Large intestine (tissue), 3 donors: Measurements from ENCODE around the gene HSPA12A. TPM values are rescaled to one million over a fixed set of nuclear protein-coding genes. Genes with fewer than 3 reads are reported as not detected.

Experiments
- DNase-seq, 2 donors: peaks; one replicate each; pipeline versions ENCODE4 v3.0.0 to v3.0.0-alpha.2; 2013
- H3K27ac ChIP-seq: one replicate; pipeline ENCODE4 v1.5.1; 2013; ENCODE audit warnings: low read length
- H3K27me3 ChIP-seq: 2 replicates; pipeline ENCODE4 v1.6.1; 2013; ENCODE audit warnings: low read length; ENCODE audit not compliant: control insufficient read depth, insufficient read depth
- H3K36me3 ChIP-seq: 2 replicates; pipeline ENCODE4 v1.6.1; 2013; ENCODE audit warnings: low read length; ENCODE audit not compliant: control insufficient read depth, insufficient read depth
- H3K4me1 ChIP-seq: one replicate; pipeline ENCODE4 v1.6.1; 2013; ENCODE audit warnings: low read length; ENCODE audit not compliant: control insufficient read depth, insufficient read depth
- H3K4me3 ChIP-seq: one replicate; pipeline ENCODE4 v1.5.1; 2013; ENCODE audit warnings: low read length
- H3K9me3 ChIP-seq: one replicate; pipeline ENCODE4 v1.6.1; 2013; ENCODE audit warnings: mild to moderate bottlenecking, low read depth, low read length, moderate library complexity; ENCODE audit not compliant: control insufficient read depth
- WGBS: methylation state at CpG from one replicate; pipeline ENCODE4 v1.1.5; 2013; ENCODE audit warnings: low lambda C conversion rate; ENCODE audit not compliant: insufficient coverage; 5-methylcytosine and 5-hydroxymethylcytosine counted together
- polyA plus RNA-seq: library from polyadenylated mRNA; unstranded; fragments of 120-200 nt; gene quantifications from one replicate; pipeline ENCODE4 v1.2.1, GENCODE V29; 2013

Gene HSPA12A
- polyA plus RNA-seq, 1 donor, result 9.2 TPM

- no peak for DNase-seq
- Histone ChIP-seq H3K27me3 (no peaks in the 10 kb centered on the region), H3K4me1 (no peaks in the 10 kb centered on the region), H3K27ac (no peak overlapping the region), H3K4me3 (no peak overlapping the region), H3K9me3 (no peaks in the 10 kb centered on the region), H3K36me3 (peaks cover 2% of the 10 kb centered on the region)
- WGBS, result no CpG with 5 or more reads among the region's 11 CpGs
Measured at GRCh38 chr10:116683821-116684220, 58.5 kb downstream of the HSPA12A start.

GRCh38 chr10:116683166-116683565 lies 59.2 kb downstream of the HSPA12A start:
- no peaks in the 10 kb centered on the region for H3K4me1 ChIP-seq
- peaks cover 2% of the 10 kb centered on the region for H3K36me3 ChIP-seq
- H3K9me3 ChIP-seq, result no peaks in the 10 kb centered on the region
- no peak for DNase-seq
- H3K27me3 ChIP-seq, result no peaks in the 10 kb centered on the region
- WGBS, result no CpG with 5 or more reads among the region's 9 CpGs
- H3K4me3 ChIP-seq, result no peak overlapping the region
- H3K27ac ChIP-seq, result no peak overlapping the region

- no peak for DNase-seq
- Histone ChIP-seq H3K27me3 (no peaks in the 10 kb centered on the region), H3K4me1 (no peaks in the 10 kb centered on the region), H3K9me3 (no peaks in the 10 kb centered on the region), H3K4me3 (no peak overlapping the region), H3K36me3 (peaks cover 2% of the 10 kb centered on the region), H3K27ac (no peak overlapping the region)
- WGBS, result no CpG with 5 or more reads among the region's 15 CpGs
Measured at GRCh38 chr10:116679351-116679750, 63.0 kb downstream of the HSPA12A start.

- H3K27ac ChIP-seq, result no peak overlapping the region
- no peak for DNase-seq
- no peak overlapping the region for H3K4me3 ChIP-seq
- H3K36me3 ChIP-seq, result peaks cover 2% of the 10 kb centered on the region
- no CpG with 5 or more reads among the region's 8 CpGs for WGBS
- no peaks in the 10 kb centered on the region for H3K27me3 ChIP-seq
- no peaks in the 10 kb centered on the region for H3K9me3 ChIP-seq
- H3K4me1 ChIP-seq, result no peaks in the 10 kb centered on the region
Measured at GRCh38 chr10:116676633-116677032, 65.7 kb downstream of the HSPA12A start.

GRCh38 chr10:116676118-116676517 lies 66.2 kb downstream of the HSPA12A start:
- Histone ChIP-seq H3K4me1 (no peaks in the 10 kb centered on the region), H3K27ac (no peak overlapping the region), H3K27me3 (no peaks in the 10 kb centered on the region), H3K9me3 (no peaks in the 10 kb centered on the region), H3K4me3 (no peak overlapping the region), H3K36me3 (peaks cover 2% of the 10 kb centered on the region)
- WGBS, result no CpG with 5 or more reads among the region's 11 CpGs
- DNase-seq, result no peak

- Histone ChIP-seq H3K4me3 (no peak overlapping the region), H3K27me3 (no peaks in the 10 kb centered on the region), H3K36me3 (peaks cover 2% of the 10 kb centered on the region), H3K4me1 (peaks cover 5% of the 10 kb centered on the region), H3K9me3 (no peaks in the 10 kb centered on the region), H3K27ac (no peak overlapping the region)
- WGBS, result no CpG with 5 or more reads among the region's 32 CpGs
- no peak for DNase-seq
Measured at GRCh38 chr10:116674901-116675423, 67.4 kb downstream of the HSPA12A start.

- H3K4me1 ChIP-seq, result peaks cover 5% of the 10 kb centered on the region
- H3K4me3 ChIP-seq, result no peak overlapping the region
- no CpG with 5 or more reads among the region's 2 CpGs for WGBS
- H3K27me3 ChIP-seq, result no peaks in the 10 kb centered on the region
- DNase-seq, result no peak
- no peak overlapping the region for H3K27ac ChIP-seq
- no peaks in the 10 kb centered on the region for H3K36me3 ChIP-seq
- no peaks in the 10 kb centered on the region for H3K9me3 ChIP-seq
Measured at GRCh38 chr10:116673866-116674265, 68.5 kb downstream of the HSPA12A start.

- Histone ChIP-seq H3K9me3 (no peaks in the 10 kb centered on the region), H3K27ac (no peak overlapping the region), H3K4me3 (no peak overlapping the region), H3K36me3 (no peaks in the 10 kb centered on the region), H3K4me1 (peaks cover 5% of the 10 kb centered on the region), H3K27me3 (no peaks in the 10 kb centered on the region)
- no peak for DNase-seq
- 100% methylated on average over 2 of the region's 5 CpGs for WGBS
Measured at GRCh38 chr10:116672891-116673290, 69.5 kb downstream of the HSPA12A start.

- Histone ChIP-seq H3K27me3 (no peaks in the 10 kb centered on the region), H3K36me3 (no peaks in the 10 kb centered on the region), H3K4me1 (peaks cover 5% of the 10 kb centered on the region), H3K4me3 (no peak overlapping the region), H3K27ac (no peak overlapping the region), H3K9me3 (no peaks in the 10 kb centered on the region)
- 50% methylated on average over 2 of the region's 5 CpGs for WGBS
- DNase-seq, result no peak
Measured at GRCh38 chr10:116671274-116671926, 71.0 kb downstream of the HSPA12A start.

GRCh38 chr10:116670706-116671105 lies 71.7 kb downstream of the HSPA12A start:
- H3K4me3 ChIP-seq, result peak overlapping the region; percentile 58

More at GRCh38 chr10:116670706-116671105, 71.7 kb downstream of the HSPA12A start:
- no peak overlapping the region for H3K27ac ChIP-seq
- no peaks in the 10 kb centered on the region for H3K27me3 ChIP-seq
- peaks cover 5% of the 10 kb centered on the region for H3K4me1 ChIP-seq
- H3K36me3 ChIP-seq, result no peaks in the 10 kb centered on the region
- DNase-seq, result no peak
- WGBS, result no CpG with 5 or more reads among the region's 6 CpGs
- no peaks in the 10 kb centered on the region for H3K9me3 ChIP-seq
